DND-41 (cell line): ENCODE results near the gene DDX51.

ENCODE experiments used
- ATAC-seq: fragments of 200-7000 bp; cut with Tn5 transposase; 3 replicates; pipeline ENCODE4 v1.9.1; 2021; ENCODE audit warnings: low read depth; ENCODE audit not compliant: insufficient read depth
- DNase-seq: peaks from one replicate; pipeline ENCODE4 v3.0.0-alpha.2; 2020
- H2AFZ ChIP-seq: 2 replicates; pipeline ENCODE4 v1.6.0; 2012; ENCODE audit warnings: low read depth, low read length
- H3K27ac ChIP-seq: 2 replicates; pipeline ENCODE4 v1.5.1; 2012; ENCODE audit warnings: low read length, inconsistent platforms
- H3K27me3 ChIP-seq: fragments of 200-600 bp; sonication (generic); 2 replicates; pipeline ENCODE4 v1.6.0; 2012; ENCODE audit warnings: low read length, mild to moderate bottlenecking, inconsistent platforms; ENCODE audit not compliant: insufficient read depth, poor library complexity
- H3K36me3 ChIP-seq: 2 replicates; pipeline ENCODE4 v1.5.1; 2012; ENCODE audit warnings: low read length, inconsistent platforms; ENCODE audit not compliant: insufficient read depth
- H3K4me1 ChIP-seq: 2 replicates; pipeline ENCODE4 v1.5.1; 2012; ENCODE audit warnings: mild to moderate bottlenecking, low read length; ENCODE audit not compliant: insufficient read depth
- H3K4me2 ChIP-seq: 2 replicates; pipeline ENCODE4 v1.6.0; 2012; ENCODE audit warnings: mild to moderate bottlenecking, moderate library complexity, low read length, inconsistent platforms; ENCODE audit not compliant: insufficient read depth
- H3K4me3 ChIP-seq, 2 experiments: fragments of 200-600 bp in 1 of 2; shearing (Covaris generic) in 1 of 2; 2 replicates each; pipeline ENCODE4 v1.5.1; 2012 to 2016; ENCODE audit warnings: inconsistent platforms in 2 of 2, low read length in 2 of 2, mild to moderate bottlenecking in 2 of 2, low read depth in 1 of 2, moderate library complexity in 1 of 2
- H3K79me2 ChIP-seq: 2 replicates; pipeline ENCODE4 v1.6.0; 2012; ENCODE audit warnings: low read length, inconsistent platforms; ENCODE audit not compliant: insufficient read depth
- H3K9ac ChIP-seq: 2 replicates; pipeline ENCODE4 v1.6.0; 2012; ENCODE audit warnings: low read depth, mild to moderate bottlenecking, inconsistent platforms, low read length, moderate library complexity
- H3K9me3 ChIP-seq: 2 replicates; pipeline ENCODE4 v1.5.1; 2012; ENCODE audit warnings: low read length, moderate library complexity, mild to moderate bottlenecking, inconsistent platforms; ENCODE audit not compliant: insufficient read depth, severe bottlenecking
- H4K20me1 ChIP-seq: 2 replicates; pipeline ENCODE4 v1.6.0; 2012; ENCODE audit warnings: low read length; ENCODE audit not compliant: insufficient read depth
- EZH2 ChIP-seq: IDR thresholded peaks from 3 replicates; pipeline ENCODE4 v1.6.1; 2012; ENCODE audit warnings: borderline replicate concordance, low read depth, mild to moderate bottlenecking, moderate library complexity, low read length, inconsistent platforms; ENCODE audit not compliant: severe bottlenecking
- TF ChIP-seq, protein P1 (sequence below): IDR thresholded peaks from 2 replicates; pipeline ENCODE4 v1.5.1; 2012; ENCODE audit warnings: borderline replicate concordance, low read length, moderate library complexity, mild to moderate bottlenecking; ENCODE audit not compliant: poor library complexity, severe bottlenecking; ENCODE audit errors: extremely low read depth

The DDX51 gene, protein sequence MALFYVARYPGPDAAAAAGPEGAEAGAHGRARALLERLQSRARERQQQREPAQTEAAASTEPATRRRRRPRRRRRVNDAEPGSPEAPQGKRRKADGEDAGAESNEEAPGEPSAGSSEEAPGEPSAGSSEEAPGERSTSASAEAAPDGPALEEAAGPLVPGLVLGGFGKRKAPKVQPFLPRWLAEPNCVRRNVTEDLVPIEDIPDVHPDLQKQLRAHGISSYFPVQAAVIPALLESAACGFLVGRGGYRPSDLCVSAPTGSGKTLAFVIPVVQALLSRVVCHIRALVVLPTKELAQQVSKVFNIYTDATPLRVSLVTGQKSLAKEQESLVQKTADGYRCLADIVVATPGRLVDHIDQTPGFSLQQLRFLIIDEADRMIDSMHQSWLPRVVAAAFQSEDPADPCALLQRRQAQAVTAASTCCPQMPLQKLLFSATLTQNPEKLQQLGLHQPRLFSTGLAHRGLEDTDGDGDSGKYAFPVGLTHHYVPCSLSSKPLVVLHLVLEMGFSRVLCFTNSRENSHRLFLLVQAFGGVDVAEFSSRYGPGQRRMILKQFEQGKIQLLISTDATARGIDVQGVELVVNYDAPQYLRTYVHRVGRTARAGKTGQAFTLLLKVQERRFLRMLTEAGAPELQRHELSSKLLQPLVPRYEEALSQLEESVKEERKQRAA

GRCh38 chr12:132144115-132144809, at the start of gene DDX51, which contains the start of gene NOC4L:
TSS of gene DDX51 (minus strand) at chr12:132144319. CDS start at chr12:132144296, 23 bp downstream.
TSS of gene NOC4L (plus strand) at chr12:132144457. CDS start at chr12:132144489, 32 bp downstream.
- H3K4me3 ChIP-seq = peak within 1 kb of the TSS; percentile 94 to 100
- H3K4me2 ChIP-seq = peak within 1 kb of the TSS; percentile 100
- ATAC-seq = peak; percentile 81
- H3K9ac ChIP-seq = peak within 1 kb of the TSS; percentile 94
- H2AFZ ChIP-seq = peak within 1 kb of the TSS; percentile 97
- TF ChIP-seq, protein P1, sequence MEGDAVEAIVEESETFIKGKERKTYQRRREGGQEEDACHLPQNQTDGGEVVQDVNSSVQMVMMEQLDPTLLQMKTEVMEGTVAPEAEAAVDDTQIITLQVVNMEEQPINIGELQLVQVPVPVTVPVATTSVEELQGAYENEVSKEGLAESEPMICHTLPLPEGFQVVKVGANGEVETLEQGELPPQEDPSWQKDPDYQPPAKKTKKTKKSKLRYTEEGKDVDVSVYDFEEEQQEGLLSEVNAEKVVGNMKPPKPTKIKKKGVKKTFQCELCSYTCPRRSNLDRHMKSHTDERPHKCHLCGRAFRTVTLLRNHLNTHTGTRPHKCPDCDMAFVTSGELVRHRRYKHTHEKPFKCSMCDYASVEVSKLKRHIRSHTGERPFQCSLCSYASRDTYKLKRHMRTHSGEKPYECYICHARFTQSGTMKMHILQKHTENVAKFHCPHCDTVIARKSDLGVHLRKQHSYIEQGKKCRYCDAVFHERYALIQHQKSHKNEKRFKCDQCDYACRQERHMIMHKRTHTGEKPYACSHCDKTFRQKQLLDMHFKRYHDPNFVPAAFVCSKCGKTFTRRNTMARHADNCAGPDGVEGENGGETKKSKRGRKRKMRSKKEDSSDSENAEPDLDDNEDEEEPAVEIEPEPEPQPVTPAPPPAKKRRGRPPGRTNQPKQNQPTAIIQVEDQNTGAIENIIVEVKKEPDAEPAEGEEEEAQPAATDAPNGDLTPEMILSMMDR = no peak
- TF ChIP-seq EZH2 = no peak
- peaks cover 72% of the 10 kb centered on the region for H3K79me2 ChIP-seq
- H3K27me3 ChIP-seq = no peaks in the 10 kb centered on the region
- no peaks in the 10 kb centered on the region for H3K9me3 ChIP-seq
- H3K36me3 ChIP-seq = peaks cover 70% of the 10 kb centered on the region
- peaks cover 42% of the 10 kb centered on the region for H3K4me1 ChIP-seq
- peaks cover 68% of the 10 kb centered on the region for H4K20me1 ChIP-seq
- peak within 1 kb of the TSS; percentile 84 for H3K27ac ChIP-seq
- DNase-seq = peak; percentile 94

DNA sequence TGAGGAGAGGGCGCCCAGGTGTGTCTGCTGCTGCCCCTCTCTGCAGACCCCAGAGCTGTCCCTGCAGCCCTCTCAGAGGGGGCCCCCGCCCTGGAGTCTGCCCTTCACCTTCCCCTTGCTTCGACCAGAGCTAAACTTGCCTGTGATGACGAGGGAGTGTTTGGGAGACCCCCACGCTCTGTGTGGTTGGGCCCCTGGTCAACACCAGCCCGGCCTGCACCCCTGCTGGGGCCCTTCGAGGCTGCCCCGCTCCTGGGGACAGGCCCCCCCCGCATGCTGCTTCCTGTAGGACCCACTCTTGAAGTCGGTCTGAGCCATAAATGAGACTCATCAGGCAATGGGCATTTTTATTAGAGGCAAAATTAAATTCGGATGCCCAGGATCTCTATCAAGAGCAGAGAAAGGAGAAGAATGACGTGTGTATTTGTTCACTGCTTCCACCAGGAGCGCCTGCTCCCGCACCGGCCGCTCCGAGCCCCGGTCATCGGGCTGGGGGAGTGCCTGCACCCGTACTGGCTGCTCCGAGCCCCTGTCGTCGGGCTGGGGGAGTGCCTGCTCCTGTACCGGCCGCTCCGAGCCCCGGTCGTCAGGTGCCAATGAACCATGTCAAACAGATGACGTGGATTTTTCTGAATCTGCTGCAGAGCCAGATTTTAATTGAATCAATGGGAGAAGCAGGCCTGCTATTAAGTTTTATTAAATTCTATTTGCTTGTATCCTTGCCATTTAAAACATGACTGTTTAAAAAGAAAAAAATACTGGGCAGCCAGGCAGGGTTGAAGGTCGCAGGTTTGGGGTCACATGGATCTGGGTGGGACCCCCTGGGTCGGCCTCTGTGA, 47.8 kb upstream of the DDX51 start:
- DNase-seq (no peak), ATAC-seq (no peak)
- Histone ChIP-seq H3K9ac (no peak overlapping the region), H3K36me3 (no peaks in the 10 kb centered on the region), H3K4me3 (no peak overlapping the region), H3K4me2 (no peak overlapping the region), H3K27ac (no peak overlapping the region), H4K20me1 (no peaks in the 10 kb centered on the region), H3K79me2 (no peaks in the 10 kb centered on the region), H2AFZ (no peak overlapping the region), H3K27me3 (peaks cover 10% of the 10 kb centered on the region), H3K9me3 (peaks cover 5% of the 10 kb centered on the region), H3K4me1 (peaks cover 26% of the 10 kb centered on the region)
- no peak for TF ChIP-seq EZH2
- TF ChIP-seq, protein P1 = no peak

DNA sequence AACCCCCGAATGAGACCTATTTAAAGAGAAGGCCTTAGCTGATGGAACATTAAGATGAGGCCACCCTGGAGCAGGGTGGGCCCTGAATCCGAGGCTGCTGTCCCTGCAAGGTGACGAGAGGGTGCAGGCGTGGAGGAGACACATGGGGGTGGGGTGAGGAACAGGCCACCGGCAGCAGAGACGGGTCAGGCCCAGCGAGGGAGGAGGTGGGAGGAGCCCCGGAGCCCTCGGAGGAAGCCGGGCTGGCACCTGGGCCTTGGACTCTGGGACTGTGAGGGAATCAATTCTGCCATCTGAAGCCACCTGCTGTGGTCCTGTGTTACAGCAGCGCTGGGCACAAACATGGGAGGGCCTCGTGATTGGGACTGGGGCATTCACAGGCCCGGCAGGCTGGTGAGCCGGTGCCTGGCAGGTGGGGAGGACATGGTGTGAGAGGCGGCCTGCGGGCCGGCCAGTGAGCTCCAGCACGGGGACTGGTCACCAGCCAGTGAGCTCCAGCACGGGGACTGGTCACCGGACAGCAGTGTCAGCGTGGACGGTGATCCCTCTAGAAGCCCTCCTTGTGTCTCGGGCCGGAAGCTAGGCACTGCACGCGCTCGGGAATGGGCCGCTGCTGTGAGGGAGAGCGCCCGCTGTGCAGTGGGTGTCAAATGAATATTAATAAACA, 46.8 kb upstream of the DDX51 start:
- Histone ChIP-seq H3K27me3 (peaks cover 20% of the 10 kb centered on the region), H3K36me3 (no peaks in the 10 kb centered on the region), H4K20me1 (no peaks in the 10 kb centered on the region), H3K9me3 (peaks cover 5% of the 10 kb centered on the region), H3K79me2 (no peaks in the 10 kb centered on the region), H3K27ac (no peak overlapping the region), H3K9ac (peak overlapping the region; percentile 76), H3K4me2 (peak overlapping the region; percentile 94), H2AFZ (peak overlapping the region; percentile 39; the same call in 1 of the 2 replicates), H3K4me1 (peaks cover 26% of the 10 kb centered on the region), H3K4me3 (peak overlapping the region in 1 of 2 experiments; percentile 63; a peak in 2 of 4 replicates)
- DNase-seq (no peak), ATAC-seq (no peak)
- no peak for TF ChIP-seq EZH2
- TF ChIP-seq, protein P1 = no peak
